Metanephros (tissue), 2 donors: Measurements from ENCODE around the gene TSPY4. TPM values are rescaled to one million over a fixed set of nuclear protein-coding genes. Genes with fewer than 3 reads are reported as not detected.

Source experiments
- small RNA-seq: library from RNA; depleted of rRNA; stranded (forward); fragments of <200 nt; gene quantifications from one replicate; pipeline ENCODE3, GENCODE V24; 2014; ENCODE audit warnings: low replicate concordance
- total RNA-seq: library from RNA; depleted of rRNA; stranded (reverse); fragments of >200 nt; gene quantifications from one replicate; pipeline ENCODE4 v1.2.3, GENCODE V29; 2014

The TSPY4 gene
- total RNA-seq = not detected

GRCh38 chrY:9337164-9337563 lies at the start of gene TSPY4:
TSS of gene TSPY4 (plus strand) at chrY:9337464. CDS start at chrY:9337510, 46 bp downstream.

GRCh38 chrY:9357497-9357896 lies 20.2 kb downstream of the TSPY4 start, which contains the start of gene TSPY8:
TSS of gene TSPY8 (plus strand) at chrY:9357797. CDS start at chrY:9357843, 46 bp downstream.

Small RNA genes lying within 50 kb of the gene (small RNA-seq; reads per million reads assigned to genes)
- not detected for gene AC006158.1

Other genes with a start within 250 kb of the TSPY4 start
- gene TSPY8, start 20.3 kb downstream of the TSPY4 start, total RNA-seq = not detected
- gene TSPY3, start 61.0 kb downstream of the TSPY4 start, total RNA-seq = not detected
- not detected for gene TSPY1, start 129.5 kb downstream of the TSPY4 start, total RNA-seq
- not detected for gene TSPY9, start 149.8 kb downstream of the TSPY4 start, total RNA-seq
- gene TSPY10, start 190.4 kb downstream of the TSPY4 start, total RNA-seq = not detected